Fibroblast of lung (primary cell): ENCODE results near the gene PKIB. TPM values are rescaled to one million over a fixed set of nuclear protein-coding genes. Genes with fewer than 3 reads are reported as not detected.

ENCODE experiments used
- DNase-seq, 2 donors: peaks; one replicate each; pipeline versions ENCODE4 v3.0.0 to v3.0.0-alpha.2; 2010; ENCODE audit warnings: low read depth in 2 of 2
- H2AFZ ChIP-seq: 2 replicates; pipeline ENCODE4 v1.5.1; 2012; ENCODE audit warnings: low read length, control low read depth, inconsistent platforms
- H3K27ac ChIP-seq: 2 replicates; pipeline ENCODE4 v1.5.1; 2011; ENCODE audit warnings: low read length, control low read depth; ENCODE audit not compliant: insufficient read depth
- H3K27me3 ChIP-seq: 2 replicates; pipeline ENCODE4 v1.5.1; 2011; ENCODE audit warnings: mild to moderate bottlenecking, low read length; ENCODE audit not compliant: control insufficient read depth, insufficient read depth
- H3K36me3 ChIP-seq: 2 replicates; pipeline ENCODE4 v1.5.1; 2011; ENCODE audit warnings: low read length; ENCODE audit not compliant: control insufficient read depth, insufficient read depth
- H3K4me1 ChIP-seq: 2 replicates; pipeline ENCODE4 v1.5.1; 2011; ENCODE audit warnings: low read length; ENCODE audit not compliant: control insufficient read depth, insufficient read depth; ENCODE audit errors: extremely low read depth
- H3K4me2 ChIP-seq: 2 replicates; pipeline ENCODE4 v1.5.1; 2011; ENCODE audit warnings: low read length, control low read depth; ENCODE audit not compliant: insufficient read depth; ENCODE audit errors: extremely low read depth
- H3K4me3 ChIP-seq, 4 experiments: fragments of 200-600 bp in 1 of 4; sonication (generic) in 1 of 4; replicated peaks in 1 of 4; 2 replicates each; pipeline ENCODE4 v1.5.1; 2011 to 2016; ENCODE audit warnings: low read length in 4 of 4, low read depth in 3 of 4, mild to moderate bottlenecking in 3 of 4, control low read depth in 2 of 4, inconsistent platforms in 1 of 4, mixed read lengths in 1 of 4; ENCODE audit not compliant: insufficient read depth in 1 of 4; ENCODE audit errors: control extremely low read depth in 1 of 4
- H3K79me2 ChIP-seq: 2 replicates; pipeline ENCODE4 v1.5.1; 2012; ENCODE audit warnings: mild to moderate bottlenecking, low read length, inconsistent platforms; ENCODE audit not compliant: control insufficient read depth, insufficient read depth
- H3K9ac ChIP-seq: 2 replicates; pipeline ENCODE4 v1.5.1; 2011; ENCODE audit warnings: mild to moderate bottlenecking, low read length, control low read depth; ENCODE audit not compliant: insufficient read depth
- H3K9me3 ChIP-seq: 2 replicates; pipeline ENCODE4 v1.5.1; 2012; ENCODE audit warnings: low read depth, low read length; ENCODE audit not compliant: control insufficient read depth, insufficient read depth
- H4K20me1 ChIP-seq: 2 replicates; pipeline ENCODE4 v1.5.1; 2011; ENCODE audit warnings: low read length; ENCODE audit not compliant: control insufficient read depth, insufficient read depth; ENCODE audit errors: extremely low read depth
- CTCF ChIP-seq, 2 donors: IDR thresholded peaks in 1 of 2; conservative IDR thresholded peaks in 1 of 2; 1 replicate in 1 of 2; 2 replicates in 1 of 2; pipeline ENCODE4 v1.5.1; 2011 to 2012; ENCODE audit warnings: low read length in 2 of 2, control low read depth in 1 of 2, inconsistent platforms in 1 of 2, low read depth in 1 of 2, mild to moderate bottlenecking in 1 of 2
- EZH2 ChIP-seq: IDR thresholded peaks from 2 replicates; pipeline ENCODE4 v1.5.1; 2012; ENCODE audit warnings: low read length, control low read depth, mild to moderate bottlenecking; ENCODE audit errors: missing control alignments
- polyA plus RNA-seq, 2 donors: library from polyadenylated mRNA; depleted of rRNA in 1 of 2; stranded (reverse) in 1 of 2; unstranded in 1 of 2; fragments of >200 nt; gene quantifications; 2 replicates each; pipeline ENCODE4 v1.2.1, GENCODE V29; 2011 to 2012; ENCODE audit warnings: missing spikeins in 1 of 2
- total RNA-seq: library from RNA; depleted of rRNA; stranded (reverse); fragments of >200 nt; gene quantifications from 2 replicates; pipeline ENCODE4 v1.2.1, GENCODE V29; 2014

The PKIB gene
- total and polyA plus RNA-seq, 2 donors (not counting 1 experiment from before 2014, with no cell fraction given) = 1.3 to 4.4 TPM

- H3K9me3 ChIP-seq = no peaks in the 10 kb centered on the region
- no peaks in the 10 kb centered on the region for H3K79me2 ChIP-seq
- no peaks in the 10 kb centered on the region for H3K4me1 ChIP-seq
- peaks cover 6% of the 10 kb centered on the region for H3K27me3 ChIP-seq
- H3K27ac ChIP-seq = no peak overlapping the region
- H3K36me3 ChIP-seq = no peaks in the 10 kb centered on the region
- TF ChIP-seq EZH2 (no peak), CTCF (conservative IDR thresholded peaks at IDR 0.05 in 1 of 2, IDR thresholded peaks at IDR 0.05 in 1 of 2; ENCODE audit: low read depth in 1 of 2, low read length in 2 of 2) (no peak)
- H3K4me2 ChIP-seq = no peak overlapping the region
- no peak for DNase-seq
- no peak overlapping the region for H3K9ac ChIP-seq
- H3K4me3 ChIP-seq = no peak overlapping the region
- H4K20me1 ChIP-seq = no peaks in the 10 kb centered on the region
- H2AFZ ChIP-seq = no peak overlapping the region
Measured at GRCh38 chr6:122612838-122613237, 2.6 kb downstream of the PKIB start.

- no peak for DNase-seq
- H3K27me3 ChIP-seq = peaks cover 6% of the 10 kb centered on the region
- H3K27ac ChIP-seq = no peak overlapping the region
- no peak overlapping the region for H3K9ac ChIP-seq
- H3K36me3 ChIP-seq = no peaks in the 10 kb centered on the region
- H4K20me1 ChIP-seq = no peaks in the 10 kb centered on the region
- H3K4me1 ChIP-seq = no peaks in the 10 kb centered on the region
- no peak overlapping the region for H3K4me2 ChIP-seq
- no peaks in the 10 kb centered on the region for H3K9me3 ChIP-seq
- no peak for TF ChIP-seq EZH2
- no peak for TF ChIP-seq CTCF (conservative IDR thresholded peaks at IDR 0.05 in 1 of 2, IDR thresholded peaks at IDR 0.05 in 1 of 2; ENCODE audit: low read depth in 1 of 2, low read length in 2 of 2)
- no peaks in the 10 kb centered on the region for H3K79me2 ChIP-seq
- H2AFZ ChIP-seq = no peak overlapping the region
- H3K4me3 ChIP-seq = no peak overlapping the region
Measured at GRCh38 chr6:122614303-122614702, 4.1 kb downstream of the PKIB start.

- Histone ChIP-seq H3K27ac (no peak overlapping the region), H3K4me1 (no peaks in the 10 kb centered on the region), H3K36me3 (no peaks in the 10 kb centered on the region), H4K20me1 (no peaks in the 10 kb centered on the region), H3K4me3 (no peak overlapping the region), H3K27me3 (peaks cover 6% of the 10 kb centered on the region), H3K79me2 (no peaks in the 10 kb centered on the region), H3K9me3 (no peaks in the 10 kb centered on the region), H2AFZ (no peak overlapping the region), H3K4me2 (no peak overlapping the region), H3K9ac (no peak overlapping the region)
- TF ChIP-seq CTCF (conservative IDR thresholded peaks at IDR 0.05 in 1 of 2, IDR thresholded peaks at IDR 0.05 in 1 of 2; ENCODE audit: low read depth in 1 of 2, low read length in 2 of 2) (no peak), EZH2 (no peak)
- DNase-seq = no peak
Measured at GRCh38 chr6:122615409-122615808, 5.2 kb downstream of the PKIB start.
